Measurements from ENCODE around the gene SFSWAP.
A peak's percentile ranks its signal among the peaks of the same experiment; 100 is the strongest.
"Not testable (repeated sequence)": the region's sequence is repeated elsewhere in the genome, so short reads cannot be mapped to it uniquely, and the experiment has no call there.

Gene SFSWAP

DNA sequence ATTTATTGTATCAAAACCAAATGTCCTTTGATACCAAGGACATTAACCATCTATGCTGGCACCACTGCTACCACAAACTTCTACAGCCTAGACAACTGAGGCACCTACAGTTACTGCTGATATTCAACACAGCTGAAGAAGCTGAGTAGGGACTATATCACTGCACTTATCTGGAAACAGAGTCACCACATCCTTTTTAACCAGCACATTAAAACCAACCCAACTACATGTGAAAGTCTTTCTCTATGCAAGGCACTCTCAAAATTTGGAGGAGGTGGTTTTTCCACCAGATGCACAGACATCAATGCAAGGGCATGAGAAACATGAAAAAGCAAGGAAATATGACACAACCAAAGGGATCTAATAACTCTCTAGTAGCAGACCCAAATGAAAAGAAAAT is 7.7 kb upstream of the SFSWAP start:
- no peak for DNase-seq

- DNase-seq, result no peak
These were observed 6.4 kb upstream of the SFSWAP start for GRCh38 chr12:131704509-131704908.

DNA sequence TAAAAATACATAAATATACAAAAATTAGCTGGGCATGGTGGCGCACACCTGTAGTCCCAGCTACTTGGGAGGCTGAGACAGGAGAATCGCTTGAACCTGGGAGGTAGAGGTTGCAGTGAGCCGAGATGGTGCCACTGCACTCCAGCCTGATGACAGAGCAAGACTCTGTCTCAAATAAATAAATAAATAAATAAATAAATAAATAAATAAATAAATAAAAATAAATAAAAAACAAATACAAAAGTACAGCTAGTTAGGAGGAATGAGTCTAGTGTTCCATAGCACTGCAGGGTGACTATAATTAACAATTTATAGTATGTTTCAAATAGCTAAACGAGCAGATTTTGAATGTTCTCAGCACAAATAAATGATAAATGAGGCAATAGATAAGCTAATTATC is 4.2 kb upstream of the SFSWAP start:
- not testable (repeated sequence) for DNase-seq

- DNase-seq, result no peak
These were observed 1.7 kb upstream of the SFSWAP start for GRCh38 chr12:131709226-131709625.

GRCh38 chr12:131711551-131712205 is 788 bp downstream of the SFSWAP start:
- DNase-seq, result peak in 1 of 3 experiments; percentile 11

DNA sequence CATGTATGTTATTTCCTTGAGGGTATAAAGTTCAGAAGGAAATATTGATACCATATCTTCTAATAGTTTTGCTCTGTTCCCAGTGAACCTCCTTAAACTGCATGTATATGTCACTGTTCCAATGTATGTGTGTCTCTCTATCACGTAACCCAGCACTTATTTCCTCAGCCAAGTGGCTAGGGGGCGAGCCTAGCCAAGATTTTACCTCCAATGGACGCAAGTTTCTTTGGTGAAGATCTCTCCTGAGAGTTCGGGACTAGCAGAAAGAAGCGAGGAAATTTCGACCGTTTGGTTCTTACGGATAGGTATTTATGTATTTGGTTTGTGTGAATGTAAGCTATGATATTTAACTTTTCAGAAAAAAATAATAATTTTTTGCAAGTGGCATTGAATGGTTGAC is 2.5 kb downstream of the SFSWAP start:
- no peak for DNase-seq

GRCh38 chr12:131714759-131715158 is 3.9 kb downstream of the SFSWAP start:
- DNase-seq, result no peak

- no peak for DNase-seq
These were observed 5.4 kb downstream of the SFSWAP start for GRCh38 chr12:131716282-131716681.

- DNase-seq, result no peak
These were observed 9.4 kb downstream of the SFSWAP start for GRCh38 chr12:131720241-131720640.

DNA sequence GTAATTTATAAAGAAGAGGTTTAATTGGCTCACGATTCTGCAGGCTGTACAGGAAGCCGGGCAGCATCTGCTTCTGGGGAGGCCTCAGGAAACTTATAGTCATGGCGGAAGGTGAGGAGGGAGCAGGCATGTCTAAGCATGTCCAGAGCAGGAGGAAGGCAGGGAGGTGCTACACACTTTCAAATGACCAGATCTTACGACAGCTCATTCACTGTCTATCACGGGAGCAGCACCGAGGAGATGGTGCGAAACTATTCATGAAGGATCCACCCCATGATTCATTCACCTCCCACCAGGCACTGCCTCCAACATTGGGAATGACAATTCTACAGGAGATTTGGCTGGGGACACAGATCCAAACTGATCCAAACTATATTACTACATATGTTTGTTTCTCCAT is 10.0 kb downstream of the SFSWAP start:
- no peak for DNase-seq

DNA sequence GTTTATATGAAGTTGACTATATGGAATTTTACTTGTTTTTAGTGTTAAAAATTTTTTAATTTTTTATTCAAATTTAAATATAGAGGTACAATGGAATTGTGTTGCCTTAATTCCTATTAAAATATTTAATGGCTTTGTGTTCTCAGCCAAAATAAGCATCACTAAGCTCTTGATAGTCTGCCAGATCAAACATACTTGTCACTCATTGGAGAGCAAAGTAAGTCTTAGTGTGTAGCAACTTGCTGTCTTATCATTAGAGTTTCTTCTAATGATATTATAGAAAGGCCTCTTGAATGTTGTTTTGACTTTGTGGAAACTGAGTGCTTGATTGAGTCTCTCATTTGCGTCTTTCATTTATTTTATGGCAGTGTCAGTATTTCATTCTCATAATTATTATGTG is 10.7 kb downstream of the SFSWAP start:
- DNase-seq, result no peak

GRCh38 chr12:131723532-131723931 is 12.6 kb downstream of the SFSWAP start:
- DNase-seq, result no peak

GRCh38 chr12:131724534-131724933 is 13.6 kb downstream of the SFSWAP start:
- DNase-seq, result no peak

DNA sequence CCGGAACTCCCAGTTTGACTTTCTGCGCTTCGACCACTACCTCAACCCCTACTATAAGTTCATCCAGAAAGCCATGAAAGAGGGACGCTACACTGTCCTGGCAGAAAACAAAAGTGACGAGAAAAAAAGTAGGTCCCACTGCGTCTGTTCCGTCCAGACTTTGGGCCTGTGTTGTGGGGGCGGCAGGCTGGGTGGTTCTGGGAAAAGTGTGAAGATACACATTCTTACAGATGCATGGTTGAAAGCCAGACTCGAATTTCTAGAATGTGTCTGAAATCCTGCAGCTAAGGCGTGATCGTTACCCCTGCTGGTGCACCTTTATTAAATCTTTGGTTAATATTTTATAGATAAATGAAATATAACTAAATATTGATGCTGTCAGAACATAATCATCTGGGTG is 14.6 kb downstream of the SFSWAP start:
- no peak for DNase-seq

DNA sequence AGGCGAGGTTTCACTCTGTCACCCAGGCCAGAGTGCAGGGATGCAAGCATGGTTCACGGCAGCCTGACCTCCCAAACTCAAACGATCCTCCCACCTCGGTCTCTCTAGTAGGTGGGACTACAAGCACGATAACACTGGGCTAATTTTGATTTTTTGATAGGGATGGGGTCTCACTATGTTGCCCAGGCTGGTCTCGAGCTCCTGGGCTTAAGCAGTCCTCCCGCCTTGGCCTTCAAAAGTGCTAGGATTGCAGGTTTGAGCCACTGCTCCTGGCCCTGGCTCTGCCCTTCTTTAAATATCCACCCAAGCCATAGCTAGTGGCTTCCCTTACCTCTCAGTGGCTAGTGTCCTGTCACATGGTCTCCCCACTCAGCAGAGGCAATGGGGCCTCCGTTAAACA is 17.8 kb downstream of the SFSWAP start:
- DNase-seq, result no peak

DNA sequence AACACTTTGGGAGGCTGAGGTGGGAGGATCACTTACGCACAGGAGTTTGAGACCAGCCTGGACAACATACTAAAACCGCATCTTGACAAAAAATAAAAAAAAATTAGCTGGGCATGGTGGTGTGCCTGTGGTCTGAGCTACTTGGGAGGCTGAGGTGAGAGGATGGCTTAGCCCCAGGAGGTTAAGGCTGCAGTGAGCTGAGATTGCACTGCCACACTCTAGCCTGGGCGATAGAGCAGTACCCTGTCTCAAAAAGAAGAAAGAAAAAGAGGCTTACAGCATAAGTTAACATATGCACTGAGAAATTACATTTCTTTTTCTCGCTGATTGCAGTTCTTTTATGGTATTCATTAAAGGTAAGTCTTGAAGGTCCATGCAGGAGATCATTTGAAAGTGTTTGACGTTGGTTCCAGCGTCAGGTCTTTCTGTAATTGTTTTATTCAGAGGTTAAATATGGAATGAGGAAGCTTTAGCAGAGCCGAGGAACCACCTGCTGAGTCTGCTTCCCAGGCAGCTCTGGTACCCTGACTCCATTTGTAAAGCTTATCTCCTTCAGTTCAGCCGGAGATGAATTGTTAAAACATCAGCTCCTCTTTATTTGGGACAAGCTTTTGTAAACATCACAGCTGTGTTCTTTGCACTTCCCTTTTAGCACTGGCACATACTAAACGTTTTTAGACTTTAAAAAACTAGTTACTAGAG is 18.5 kb downstream of the SFSWAP start:
- DNase-seq, result no peak

- DNase-seq, result no peak
These were observed 22.2 kb downstream of the SFSWAP start for GRCh38 chr12:131732996-131733615.

- DNase-seq, result no peak
These were observed 23.0 kb downstream of the SFSWAP start for GRCh38 chr12:131733874-131734273.

- DNase-seq, result no peak
These were observed 23.7 kb downstream of the SFSWAP start for GRCh38 chr12:131734336-131735152.

GRCh38 chr12:131735153-131735456 is 24.2 kb downstream of the SFSWAP start:
- no peak for DNase-seq

DNA sequence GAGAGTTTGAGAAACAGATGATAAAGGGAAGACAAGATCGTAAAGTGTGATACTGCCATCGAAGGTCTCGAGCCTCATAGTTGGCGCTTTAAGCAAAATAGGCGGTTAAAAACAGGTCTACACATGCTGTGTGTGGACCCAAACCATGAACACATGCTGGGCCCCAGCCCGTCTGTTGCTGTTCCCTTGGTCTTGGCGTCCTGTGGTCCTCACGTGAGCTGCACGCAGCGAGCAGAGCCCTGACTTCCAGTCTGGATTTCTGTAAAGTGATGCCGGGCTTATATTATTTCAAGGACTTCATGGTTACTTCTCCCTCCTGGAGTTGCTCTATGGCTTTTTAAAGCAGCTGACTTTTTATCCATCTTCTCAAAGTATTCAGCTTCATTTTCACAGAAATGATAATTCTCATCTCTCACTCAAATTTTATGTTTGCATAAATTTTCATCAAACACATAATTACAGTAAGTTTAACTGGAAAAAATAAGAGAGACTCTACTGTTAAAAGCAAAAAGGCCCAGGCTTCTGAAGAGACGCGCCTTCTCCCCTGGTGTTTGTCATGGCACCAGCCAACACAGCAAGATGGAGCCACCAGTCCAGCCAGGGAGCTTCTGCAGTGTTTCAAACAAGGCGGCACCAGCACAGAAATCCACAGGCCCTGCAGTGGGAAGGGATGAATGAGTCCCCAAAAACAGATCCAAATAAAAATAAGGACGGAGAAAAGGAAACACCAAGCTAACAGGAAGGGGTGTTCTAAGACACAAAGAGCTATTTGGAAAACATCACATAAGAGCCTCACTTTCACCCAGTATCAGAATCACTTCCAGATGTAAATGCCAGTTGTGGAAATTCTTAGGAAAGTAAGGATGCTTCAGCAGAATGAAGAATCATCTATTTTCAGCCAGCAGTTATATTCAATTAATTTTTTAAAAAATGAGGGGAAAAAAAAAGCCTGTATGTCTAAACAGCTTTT is 24.9 kb downstream of the SFSWAP start:
- DNase-seq, result no peak

GRCh38 chr12:131736446-131737149 is 25.7 kb downstream of the SFSWAP start:
- no peak for DNase-seq

All from NCI-H1417 (cell line).